Testis (tissue), 3 donors: Measurements from ENCODE around the gene PDE6D. TPM values are rescaled to one million over a fixed set of nuclear protein-coding genes. Genes with fewer than 3 reads are reported as not detected.

Experiments used
- DNase-seq: peaks from one replicate; pipeline ENCODE4 v3.0.0-alpha.2; 2019
- H3K27ac ChIP-seq, 2 donors: fragments of 200-600 bp; sonication (generic); one replicate each; pipeline ENCODE4 v1.5.1; 2019
- H3K27me3 ChIP-seq: fragments of 200-600 bp; sonication (generic); one replicate; pipeline ENCODE4 v1.5.1; 2019
- H3K36me3 ChIP-seq: fragments of 200-600 bp; sonication (generic); one replicate; pipeline ENCODE4 v1.5.1; 2017; ENCODE audit warnings: low read depth; ENCODE audit errors: missing control alignments
- H3K4me1 ChIP-seq: fragments of 200-600 bp; sonication (generic); one replicate; pipeline ENCODE4 v1.5.1; 2019
- H3K4me3 ChIP-seq, 2 donors: fragments of 200-600 bp; sonication (generic); one replicate each; pipeline ENCODE4 v1.5.1; 2017 to 2019
- H3K9me3 ChIP-seq: fragments of 200-600 bp; sonication (generic); one replicate; pipeline ENCODE4 v1.5.1; 2017
- POLR2A ChIP-seq: fragments of 450-650 bp; IDR thresholded peaks from one replicate; pipeline ENCODE4 v1.6.1; 2017; ENCODE audit warnings: antibody characterized with exemption, mild to moderate bottlenecking, moderate library complexity
- WGBS, 2 donors: methylation state at CpG; one replicate each; pipeline ENCODE4 v1.1.5; 2018; 5-methylcytosine and 5-hydroxymethylcytosine counted together
- intact Hi-C: fragments of 100-400 bp; cut with DNase I; formaldehyde crosslinking; loops from one replicate; pipeline ENCODE4 v1.15.1; 2023; ENCODE audit warnings: low total_unique reads
- polyA plus RNA-seq: library from polyadenylated mRNA; stranded (reverse); fragments of 350-450 nt; fragmentation: Illumina TruSeq; extraction: RNeasy Lipid Tissue Mini Kit (QIAGEN cat#74804); gene quantifications from one replicate; pipeline ENCODE4 v1.2.3, GENCODE V29; 2014; ENCODE audit warnings: low read depth, low replicate concordance; ENCODE audit not compliant: insufficient read depth
- total RNA-seq, 2 donors: library from RNA; depleted of rRNA; stranded (reverse); fragments of >200 nt; gene quantifications; one replicate each; pipeline ENCODE4 v1.2.3, GENCODE V29; 2016
- TF ChIP-seq, protein P1 (sequence below), 3 experiments: fragments of 450-650 bp in 2 of 3; fragments of 200-600 bp in 1 of 3; sonication (generic) in 1 of 3; IDR thresholded peaks; one replicate each; pipeline ENCODE4 v1.5.1; 2016 to 2019; ENCODE audit warnings: antibody characterized with exemption in 3 of 3, mild to moderate bottlenecking in 2 of 3, moderate library complexity in 1 of 3

PDE6D gene
- total and polyA plus RNA-seq, 3 donors from 2014 or later: 39.9 to 102 (median 66.5) TPM

- intact Hi-C loops: no loop called here
- Histone ChIP-seq H3K4me3 (no peak overlapping the region), H3K9me3 (no peaks in the 10 kb centered on the region), H3K27me3 (no peaks in the 10 kb centered on the region), H3K36me3 (no peaks in the 10 kb centered on the region), H3K27ac (no peak overlapping the region), H3K4me1 (no peaks in the 10 kb centered on the region)
- 90 to 92% methylated on average over 9 of the region's 9 CpGs for WGBS, 2 donors
- TF ChIP-seq, protein P1, sequence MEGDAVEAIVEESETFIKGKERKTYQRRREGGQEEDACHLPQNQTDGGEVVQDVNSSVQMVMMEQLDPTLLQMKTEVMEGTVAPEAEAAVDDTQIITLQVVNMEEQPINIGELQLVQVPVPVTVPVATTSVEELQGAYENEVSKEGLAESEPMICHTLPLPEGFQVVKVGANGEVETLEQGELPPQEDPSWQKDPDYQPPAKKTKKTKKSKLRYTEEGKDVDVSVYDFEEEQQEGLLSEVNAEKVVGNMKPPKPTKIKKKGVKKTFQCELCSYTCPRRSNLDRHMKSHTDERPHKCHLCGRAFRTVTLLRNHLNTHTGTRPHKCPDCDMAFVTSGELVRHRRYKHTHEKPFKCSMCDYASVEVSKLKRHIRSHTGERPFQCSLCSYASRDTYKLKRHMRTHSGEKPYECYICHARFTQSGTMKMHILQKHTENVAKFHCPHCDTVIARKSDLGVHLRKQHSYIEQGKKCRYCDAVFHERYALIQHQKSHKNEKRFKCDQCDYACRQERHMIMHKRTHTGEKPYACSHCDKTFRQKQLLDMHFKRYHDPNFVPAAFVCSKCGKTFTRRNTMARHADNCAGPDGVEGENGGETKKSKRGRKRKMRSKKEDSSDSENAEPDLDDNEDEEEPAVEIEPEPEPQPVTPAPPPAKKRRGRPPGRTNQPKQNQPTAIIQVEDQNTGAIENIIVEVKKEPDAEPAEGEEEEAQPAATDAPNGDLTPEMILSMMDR (IDR thresholded peaks at IDR 0.05): no peak
- TF ChIP-seq POLR2A: no peak
- DNase-seq: no peak
Measured at GRCh38 chr2:231699006-231699405, 82.1 kb downstream of the PDE6D start.

GRCh38 chr2:231696004-231696367, 85.1 kb downstream of the PDE6D start:
- Histone ChIP-seq H3K4me3 (no peak overlapping the region), H3K27me3 (no peaks in the 10 kb centered on the region), H3K36me3 (no peaks in the 10 kb centered on the region), H3K27ac (no peak overlapping the region), H3K9me3 (no peaks in the 10 kb centered on the region), H3K4me1 (no peaks in the 10 kb centered on the region)
- DNase-seq: peak; percentile 63
- intact Hi-C loops: no loop called here
- TF ChIP-seq POLR2A: no peak
- 56 to 67% methylated on average over 1 to 2 of the region's 2 CpGs for WGBS, 2 donors

GRCh38 chr2:231693956-231694355, 87.1 kb downstream of the PDE6D start:
- intact Hi-C loops: no loop called here
- 91 to 96% methylated on average over 5 to 7 of the region's 7 CpGs for WGBS, 2 donors

DNA sequence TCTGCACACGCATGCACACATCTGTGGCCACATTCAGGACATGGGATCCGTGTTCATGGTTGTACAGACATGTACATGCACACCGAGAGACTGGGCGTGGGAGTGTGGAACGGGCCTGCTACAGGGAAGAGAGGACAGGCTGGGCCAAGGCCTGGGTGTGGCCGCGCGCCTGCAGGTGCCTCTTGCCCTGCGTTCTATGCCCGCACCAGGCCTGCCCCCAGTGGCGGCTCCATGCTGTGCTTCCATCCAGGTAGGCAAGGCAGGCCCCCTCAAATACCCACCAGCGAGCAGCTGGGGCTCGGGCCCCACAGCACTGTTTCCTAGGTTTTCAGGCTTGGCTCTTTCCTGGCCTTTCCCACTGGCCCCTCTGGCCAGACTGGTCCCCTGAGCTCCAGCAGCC, 88.2 kb downstream of the PDE6D start:
- H3K4me3 ChIP-seq: no peak overlapping the region
- intact Hi-C loops: no loop called here
- WGBS, 2 donors: 91 to 96% methylated on average over 11 to 13 of the region's 13 CpGs
- H3K4me1 ChIP-seq: no peaks in the 10 kb centered on the region
- TF ChIP-seq POLR2A: no peak
- TF ChIP-seq, protein P1 (IDR thresholded peaks at IDR 0.05): no peak
- no peak for DNase-seq
- H3K27ac ChIP-seq: no peak overlapping the region
- no peaks in the 10 kb centered on the region for H3K36me3 ChIP-seq
- no peaks in the 10 kb centered on the region for H3K9me3 ChIP-seq
- H3K27me3 ChIP-seq: no peaks in the 10 kb centered on the region

More at GRCh38 chr2:231693956-231694355, 87.1 kb downstream of the PDE6D start:
- H3K4me1 ChIP-seq: no peaks in the 10 kb centered on the region
- DNase-seq: no peak
- no peaks in the 10 kb centered on the region for H3K9me3 ChIP-seq
- H3K27ac ChIP-seq: no peak overlapping the region
- no peak overlapping the region for H3K4me3 ChIP-seq
- TF ChIP-seq, protein P1 (IDR thresholded peaks at IDR 0.05): no peak
- TF ChIP-seq POLR2A: no peak
- no peaks in the 10 kb centered on the region for H3K27me3 ChIP-seq
- no peaks in the 10 kb centered on the region for H3K36me3 ChIP-seq

DNA sequence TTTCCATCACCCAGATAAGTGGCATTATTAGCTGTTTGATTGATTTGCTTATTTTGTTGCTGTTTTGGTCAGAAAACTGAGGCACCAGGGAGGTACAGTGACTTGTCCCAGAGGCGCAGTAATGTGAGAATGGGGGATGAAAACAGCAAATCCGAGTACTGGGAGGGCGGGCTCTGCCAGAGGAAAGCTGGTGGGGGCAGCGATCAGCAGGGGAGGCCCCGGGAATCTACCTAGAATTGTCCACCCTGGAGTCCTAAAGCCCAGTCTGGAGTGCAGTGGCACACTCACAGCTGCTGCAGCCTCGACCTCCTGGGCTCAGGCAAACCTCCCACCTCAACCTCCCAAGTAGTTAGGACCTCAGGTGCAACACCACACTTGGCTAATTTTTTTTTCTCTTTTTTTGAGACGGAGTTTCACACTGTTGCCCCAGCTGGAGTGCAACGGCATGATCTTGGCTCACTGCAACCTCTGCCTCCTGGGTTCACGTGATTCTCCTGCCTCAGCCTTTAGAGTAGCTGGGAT, 89.8 kb downstream of the PDE6D start:
- Histone ChIP-seq H3K27ac (no peak overlapping the region), H3K4me3 (no peak overlapping the region), H3K27me3 (no peaks in the 10 kb centered on the region), H3K9me3 (no peaks in the 10 kb centered on the region), H3K4me1 (no peaks in the 10 kb centered on the region), H3K36me3 (no peaks in the 10 kb centered on the region)
- TF ChIP-seq POLR2A: no peak
- TF ChIP-seq, protein P1 (IDR thresholded peaks at IDR 0.05): no peak
- intact Hi-C loops: no loop called here
- 65 to 77% methylated on average over 9 of the region's 9 CpGs for WGBS, 2 donors
- no peak for DNase-seq
